WI38 (cell line): ENCODE results near the gene FGF8.

Source experiments
- H3K4me3 ChIP-seq: 2 replicates; pipeline ENCODE4 v1.5.1; 2011; ENCODE audit warnings: low read depth, mild to moderate bottlenecking, control low read depth, low read length
- TF ChIP-seq, protein P1 (sequence below): IDR thresholded peaks from 2 replicates; pipeline ENCODE4 v1.5.1; 2012; ENCODE audit warnings: low read depth, mild to moderate bottlenecking, control low read depth, low read length

FGF8 gene

DNA sequence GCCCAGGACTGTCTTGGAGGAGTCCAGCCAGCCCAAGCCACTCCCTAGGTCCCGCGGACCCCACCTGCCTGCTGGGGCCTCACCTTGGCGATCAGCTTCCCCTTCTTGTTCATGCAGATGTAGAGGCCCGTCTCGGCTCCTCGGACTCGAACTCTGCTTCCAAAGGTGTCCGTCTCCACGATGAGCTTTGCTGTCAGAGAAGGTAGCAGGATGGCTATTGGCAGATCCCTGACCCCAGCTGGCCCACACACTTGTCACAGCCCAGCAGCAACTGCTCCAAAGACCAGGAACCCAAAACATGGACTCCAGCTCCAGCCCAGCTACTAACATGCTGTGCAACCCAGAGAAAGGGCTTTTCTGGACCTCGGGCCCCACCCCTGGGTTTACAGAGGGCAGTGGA lies 4.5 kb downstream of the FGF8 start:
- TF ChIP-seq, protein P1, sequence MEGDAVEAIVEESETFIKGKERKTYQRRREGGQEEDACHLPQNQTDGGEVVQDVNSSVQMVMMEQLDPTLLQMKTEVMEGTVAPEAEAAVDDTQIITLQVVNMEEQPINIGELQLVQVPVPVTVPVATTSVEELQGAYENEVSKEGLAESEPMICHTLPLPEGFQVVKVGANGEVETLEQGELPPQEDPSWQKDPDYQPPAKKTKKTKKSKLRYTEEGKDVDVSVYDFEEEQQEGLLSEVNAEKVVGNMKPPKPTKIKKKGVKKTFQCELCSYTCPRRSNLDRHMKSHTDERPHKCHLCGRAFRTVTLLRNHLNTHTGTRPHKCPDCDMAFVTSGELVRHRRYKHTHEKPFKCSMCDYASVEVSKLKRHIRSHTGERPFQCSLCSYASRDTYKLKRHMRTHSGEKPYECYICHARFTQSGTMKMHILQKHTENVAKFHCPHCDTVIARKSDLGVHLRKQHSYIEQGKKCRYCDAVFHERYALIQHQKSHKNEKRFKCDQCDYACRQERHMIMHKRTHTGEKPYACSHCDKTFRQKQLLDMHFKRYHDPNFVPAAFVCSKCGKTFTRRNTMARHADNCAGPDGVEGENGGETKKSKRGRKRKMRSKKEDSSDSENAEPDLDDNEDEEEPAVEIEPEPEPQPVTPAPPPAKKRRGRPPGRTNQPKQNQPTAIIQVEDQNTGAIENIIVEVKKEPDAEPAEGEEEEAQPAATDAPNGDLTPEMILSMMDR, result no peak
- H3K4me3 ChIP-seq, result no peak overlapping the region

DNA sequence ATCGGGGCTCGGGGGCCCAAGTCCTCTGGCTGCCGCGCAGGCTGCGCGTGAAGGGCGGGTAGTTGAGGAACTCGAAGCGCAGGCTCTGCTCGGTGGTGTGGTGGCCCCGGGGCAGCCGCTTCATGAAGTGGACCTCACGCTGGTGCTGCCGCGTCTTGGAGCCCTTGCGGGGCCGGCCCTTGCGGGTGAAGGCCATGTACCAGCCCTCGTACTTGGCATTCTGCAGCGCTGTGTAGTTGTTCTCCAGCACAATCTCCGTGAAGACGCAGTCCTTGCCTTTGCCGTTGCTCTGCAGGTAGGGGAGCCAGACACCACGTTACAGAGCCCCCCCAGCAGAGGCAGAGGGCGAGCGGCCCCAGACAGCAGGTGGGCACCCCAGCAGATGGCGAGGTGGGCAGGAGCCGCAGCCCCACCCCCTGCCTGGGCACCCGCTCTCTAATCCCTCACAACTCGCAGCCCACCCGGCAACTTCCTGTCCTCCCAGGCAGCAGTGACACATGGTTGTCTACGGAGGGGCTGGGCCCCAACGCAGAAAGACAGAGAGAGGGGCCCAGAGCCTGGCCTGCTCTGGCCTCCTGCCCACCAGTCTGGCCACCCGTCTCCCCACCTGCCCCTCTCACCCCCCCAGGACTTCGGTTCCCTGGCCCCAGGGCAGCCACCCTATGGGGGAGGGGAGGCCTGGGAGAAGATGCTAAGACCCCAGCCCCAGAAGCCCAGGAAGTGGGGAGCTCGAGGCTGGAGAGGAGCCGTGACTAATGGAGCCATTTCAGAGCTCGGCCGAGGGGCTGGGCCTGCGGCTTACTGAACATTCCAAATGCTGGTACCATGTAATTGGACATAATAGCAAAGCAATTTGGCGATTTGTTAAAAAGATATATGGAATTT lies 5.3 kb downstream of the FGF8 start:
- H3K4me3 ChIP-seq, result no peak overlapping the region
- TF ChIP-seq, protein P1, result no peak

DNA sequence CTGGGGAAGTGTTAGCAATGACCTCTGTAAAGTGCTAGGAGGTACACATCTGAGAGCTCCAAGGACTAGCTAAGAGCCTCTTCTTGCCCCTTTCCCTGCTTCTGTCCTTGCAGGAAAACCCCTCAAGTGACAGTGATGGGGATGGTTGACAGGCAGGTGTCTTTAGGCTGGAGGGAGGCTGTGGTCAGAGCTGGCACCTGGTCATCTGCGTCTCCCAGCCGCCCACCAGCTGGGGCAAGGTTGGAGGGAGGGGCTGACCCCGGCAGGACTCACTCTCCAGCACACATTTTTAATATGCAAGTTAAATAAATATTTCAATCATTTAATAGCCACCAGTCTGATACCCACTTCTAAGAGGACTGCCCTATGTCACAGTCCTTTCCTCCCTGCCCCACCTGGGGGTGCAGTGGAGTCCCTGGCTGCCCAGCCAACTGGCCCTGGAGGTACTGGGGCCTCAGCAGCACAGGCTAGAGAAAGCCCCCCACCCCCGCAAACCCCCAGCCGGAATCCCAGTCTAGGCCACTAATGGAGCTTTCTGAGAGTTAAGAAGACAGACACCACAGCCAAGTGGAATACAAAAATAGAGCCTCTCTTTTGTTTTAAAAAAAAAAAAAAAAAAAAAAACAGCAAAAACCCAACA lies 6.3 kb downstream of the FGF8 start:
- TF ChIP-seq, protein P1, result no peak
- no peak overlapping the region for H3K4me3 ChIP-seq

DNA sequence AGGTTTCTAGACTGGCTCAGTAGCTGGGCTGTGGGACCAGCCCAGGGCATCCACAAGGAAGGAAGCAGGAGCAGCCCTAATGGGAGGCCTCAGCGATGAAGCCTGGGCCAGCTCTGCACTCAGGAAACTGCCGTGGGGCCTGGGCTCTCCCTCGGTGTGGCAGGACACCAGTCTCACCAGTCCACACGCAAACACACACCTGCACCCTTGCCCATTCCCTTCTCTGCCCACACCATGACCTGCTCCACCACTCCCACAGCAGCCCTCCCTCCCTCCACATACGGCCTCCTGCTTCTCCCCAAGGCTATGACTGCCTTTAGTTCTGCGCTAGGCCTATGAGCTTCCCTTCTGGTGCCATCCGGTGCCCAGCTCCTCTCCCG lies 7.1 kb downstream of the FGF8 start:
- no peak overlapping the region for H3K4me3 ChIP-seq
- TF ChIP-seq, protein P1, result no peak

- TF ChIP-seq, protein P1, result no peak
- H3K4me3 ChIP-seq, result no peak overlapping the region
Measured at GRCh38 chr10:101767966-101768790, 7.7 kb downstream of the FGF8 start.

- TF ChIP-seq, protein P1, result no peak
- no peak overlapping the region for H3K4me3 ChIP-seq
Measured at GRCh38 chr10:101767600-101767945, 8.3 kb downstream of the FGF8 start.
